ENCODE data around the gene WAS.
"Not testable (repeated sequence)": the region's sequence is repeated elsewhere in the genome, so short reads cannot be mapped to it uniquely, and the experiment has no call there.

WAS gene

DNA sequence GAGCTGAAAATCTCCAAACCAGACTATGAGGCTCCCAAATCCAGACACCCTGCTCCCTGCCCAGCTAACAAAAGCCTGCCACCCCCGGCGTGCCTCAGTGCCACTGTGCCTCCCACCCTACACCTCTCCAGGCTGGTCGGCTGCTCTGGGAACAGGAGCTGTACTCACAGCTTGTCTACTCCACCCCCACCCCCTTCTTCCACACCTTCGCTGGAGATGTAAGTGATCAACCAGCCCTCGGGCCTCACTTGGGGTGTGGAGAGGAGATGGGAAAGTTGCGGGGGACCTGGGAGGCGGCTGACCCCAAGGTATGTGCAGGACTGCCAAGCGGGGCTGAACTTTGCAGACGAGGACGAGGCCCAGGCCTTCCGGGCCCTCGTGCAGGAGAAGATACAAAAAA lies 1.8 kb downstream of the WAS start:
- DNase-seq (ENCODE audit: low read depth) = no peak

- DNase-seq (ENCODE audit: low read depth) = no peak
These were observed 5.0 kb downstream of the WAS start for GRCh38 chrX:48688531-48689150.

GRCh38 chrX:48689208-48689920 lies 5.8 kb downstream of the WAS start:
- DNase-seq (ENCODE audit: low read depth) = no peak

DNA sequence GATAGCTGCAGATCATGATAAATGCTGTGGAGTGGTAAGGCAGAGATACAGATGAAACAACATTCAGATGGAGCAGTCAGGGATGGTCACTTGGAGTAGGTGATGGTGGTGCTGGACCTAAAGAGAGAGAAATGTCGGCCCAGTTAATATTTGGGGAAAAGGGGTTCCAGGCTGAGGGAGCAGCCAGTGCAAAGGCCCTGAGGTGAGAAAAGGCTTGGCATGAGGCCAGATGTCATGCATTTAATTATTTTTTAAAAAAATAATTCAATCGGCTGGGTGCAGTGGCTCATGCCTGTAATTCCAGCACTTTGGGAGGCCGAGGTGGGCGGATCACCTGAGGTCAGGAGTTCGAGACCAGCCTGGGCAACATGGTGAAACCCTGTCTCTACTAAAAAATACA lies 8.1 kb downstream of the WAS start:
- DNase-seq (ENCODE audit: low read depth) = not testable (repeated sequence)

DNA sequence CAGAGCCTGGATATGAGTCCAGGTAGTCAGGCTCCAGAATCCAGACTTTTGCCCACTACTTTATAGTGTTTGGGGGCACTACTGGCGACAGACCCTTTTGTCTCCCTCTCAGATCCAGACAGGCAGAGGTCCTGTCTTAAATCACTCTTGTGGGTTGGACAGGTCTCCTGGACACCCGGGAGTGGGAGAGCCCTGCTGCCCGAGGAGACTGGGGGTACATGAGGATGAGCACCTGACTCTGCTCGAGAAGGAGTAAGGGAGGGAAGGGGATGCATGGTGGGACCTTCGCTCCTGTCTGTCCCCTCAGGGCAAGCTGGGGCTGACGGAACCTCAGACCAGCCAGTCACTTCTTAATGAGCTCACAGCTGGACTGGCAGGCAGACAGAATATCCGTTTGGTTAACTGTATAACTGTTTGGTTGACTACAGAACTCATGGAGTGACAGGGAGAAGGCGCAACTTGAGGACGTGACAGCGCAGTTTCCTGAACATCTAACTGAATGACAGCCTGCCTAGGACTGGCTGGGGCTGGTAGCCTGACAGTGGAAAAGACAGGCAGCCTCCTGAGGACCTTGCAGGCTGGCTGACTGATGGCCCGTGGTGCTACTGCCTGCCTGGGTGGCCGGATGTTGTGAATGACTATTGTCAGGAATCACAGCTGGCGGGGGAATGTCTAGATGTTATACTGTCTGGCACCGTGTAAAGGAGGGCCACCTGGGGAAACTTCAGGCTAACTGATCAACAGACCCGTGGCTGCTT lies 11.4 kb downstream of the WAS start:
- DNase-seq (ENCODE audit: low read depth) = no peak

- no peak for DNase-seq (ENCODE audit: low read depth)
These were observed 11.9 kb downstream of the WAS start for GRCh38 chrX:48695534-48695896.

DNA sequence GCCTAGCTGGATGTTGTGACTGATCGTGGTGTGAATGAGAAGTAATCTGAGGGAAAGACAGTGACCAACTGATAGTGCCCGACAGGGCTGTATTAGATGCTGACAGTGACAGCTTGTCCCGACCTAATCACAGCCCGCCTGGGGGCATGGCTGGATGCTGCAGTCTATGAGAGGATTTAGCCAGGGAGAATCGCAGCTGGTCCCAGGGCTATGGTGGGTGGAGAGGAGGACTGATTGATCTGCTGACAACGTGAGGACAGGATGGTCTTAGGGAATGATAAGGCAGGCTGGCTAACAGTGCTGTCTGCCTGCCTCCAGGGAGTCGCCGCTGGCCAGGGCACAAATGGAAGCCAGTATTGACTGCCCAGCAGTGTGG lies 12.3 kb downstream of the WAS start:
- no peak for DNase-seq (ENCODE audit: low read depth)

DNA sequence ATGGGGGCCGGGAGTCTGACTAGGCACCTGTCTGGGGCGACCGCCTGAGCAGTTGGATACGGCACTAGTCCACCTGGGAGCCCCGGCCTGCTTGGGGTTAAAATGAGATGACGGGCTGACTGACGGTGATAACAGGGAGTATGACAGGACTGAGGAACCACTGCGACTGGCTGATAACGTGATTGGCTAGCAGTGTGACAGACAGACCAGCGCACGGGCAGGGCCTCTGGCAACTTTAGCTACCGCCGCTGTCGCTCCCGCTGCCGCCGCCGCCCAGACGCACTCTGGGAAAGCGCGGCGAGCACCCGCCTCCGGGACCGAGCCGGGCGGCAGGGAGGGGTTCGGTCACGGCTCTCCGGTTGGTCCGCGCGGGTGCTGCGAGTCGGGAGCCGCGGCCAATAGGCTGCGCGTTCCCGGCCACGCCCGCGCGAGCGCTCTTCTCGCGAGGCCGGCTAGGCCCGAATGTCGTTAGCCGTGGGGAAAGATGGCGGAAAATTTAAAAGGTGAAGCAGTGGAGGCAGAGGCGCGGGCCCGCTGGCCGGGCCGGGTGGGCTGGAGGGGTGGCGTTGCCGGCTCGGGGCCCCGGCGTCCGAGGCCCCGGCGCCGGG lies 12.8 kb downstream of the WAS start, which contains the start of gene SUV39H1:
Gene SUV39H1, plus strand, starts transcription at position 434 of the 608 bp plus-strand sequence. Its CDS starts 51 bp downstream, at position 485.
- DNase-seq (ENCODE audit: low read depth) = peak; percentile 88

DNA sequence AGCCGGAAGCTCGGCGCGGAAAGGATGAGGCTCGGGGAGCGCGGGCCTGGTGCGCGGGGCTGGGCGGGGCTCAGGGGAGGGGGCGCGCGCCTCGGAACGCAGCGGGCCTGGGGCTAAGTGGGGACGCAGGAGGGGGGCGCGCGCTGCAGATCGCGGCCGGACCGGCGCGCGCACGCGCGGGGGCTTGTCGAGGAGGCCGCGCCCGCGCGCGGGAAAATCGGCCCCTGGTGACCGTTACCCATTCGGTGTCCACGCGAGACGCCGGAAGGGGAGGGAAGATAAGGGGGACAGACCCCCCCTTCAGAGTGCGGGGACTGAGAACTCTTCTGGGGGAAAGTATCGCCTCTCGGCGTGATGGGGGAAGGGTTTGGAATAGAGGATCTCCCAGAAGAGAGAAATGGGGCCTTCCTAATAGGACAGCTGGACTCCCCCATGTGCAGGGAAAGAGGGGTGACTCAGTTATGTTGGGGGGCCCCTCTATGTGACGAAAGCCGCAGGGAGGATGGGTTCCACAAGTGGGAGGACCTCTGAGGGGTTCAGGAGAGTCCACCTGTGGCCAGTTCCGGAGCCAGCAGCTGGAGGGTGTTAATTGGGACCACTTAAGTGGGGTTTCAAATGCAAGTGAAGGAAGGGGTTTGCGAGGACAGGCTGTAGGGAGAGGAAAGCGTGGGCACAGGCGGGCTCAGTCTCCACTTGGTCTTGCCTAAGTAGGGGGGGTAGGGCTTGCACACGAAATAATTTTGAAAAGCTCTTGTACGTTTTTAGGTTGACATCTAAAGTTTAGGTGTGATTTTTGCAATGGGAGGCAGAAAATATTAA lies 13.5 kb downstream of the WAS start:
- peak; percentile 6 for DNase-seq (ENCODE audit: low read depth)

DNA sequence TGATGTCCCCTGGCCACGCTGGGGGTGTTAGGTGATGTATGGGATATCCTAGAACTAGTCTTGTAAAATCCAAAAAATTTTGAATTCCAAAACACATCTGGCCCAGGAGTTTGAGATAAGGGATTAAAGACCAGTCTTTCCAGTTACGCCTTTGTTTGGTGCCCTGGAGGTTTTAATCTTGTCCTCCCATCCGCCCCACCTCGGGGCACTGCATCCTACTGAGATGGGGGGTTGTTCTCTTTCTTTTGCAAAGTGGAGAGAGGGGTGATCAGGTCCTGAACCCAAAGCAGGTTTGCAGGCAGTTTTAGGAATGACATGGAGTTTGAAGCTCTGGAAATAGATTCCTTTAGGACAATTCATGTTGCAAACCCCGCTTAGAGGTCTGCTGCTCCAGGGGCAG lies 14.7 kb downstream of the WAS start:
- DNase-seq (ENCODE audit: low read depth) = no peak

DNA sequence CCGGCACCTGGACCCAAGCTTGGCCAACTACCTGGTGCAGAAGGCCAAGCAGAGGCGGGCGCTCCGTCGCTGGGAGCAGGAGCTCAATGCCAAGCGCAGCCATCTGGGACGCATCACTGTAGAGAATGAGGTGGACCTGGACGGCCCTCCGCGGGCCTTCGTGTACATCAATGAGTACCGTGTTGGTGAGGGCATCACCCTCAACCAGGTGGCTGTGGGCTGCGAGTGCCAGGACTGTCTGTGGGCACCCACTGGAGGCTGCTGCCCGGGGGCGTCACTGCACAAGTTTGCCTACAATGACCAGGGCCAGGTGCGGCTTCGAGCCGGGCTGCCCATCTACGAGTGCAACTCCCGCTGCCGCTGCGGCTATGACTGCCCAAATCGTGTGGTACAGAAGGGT lies 16.6 kb downstream of the WAS start:
- no peak for DNase-seq (ENCODE audit: low read depth)

DNA sequence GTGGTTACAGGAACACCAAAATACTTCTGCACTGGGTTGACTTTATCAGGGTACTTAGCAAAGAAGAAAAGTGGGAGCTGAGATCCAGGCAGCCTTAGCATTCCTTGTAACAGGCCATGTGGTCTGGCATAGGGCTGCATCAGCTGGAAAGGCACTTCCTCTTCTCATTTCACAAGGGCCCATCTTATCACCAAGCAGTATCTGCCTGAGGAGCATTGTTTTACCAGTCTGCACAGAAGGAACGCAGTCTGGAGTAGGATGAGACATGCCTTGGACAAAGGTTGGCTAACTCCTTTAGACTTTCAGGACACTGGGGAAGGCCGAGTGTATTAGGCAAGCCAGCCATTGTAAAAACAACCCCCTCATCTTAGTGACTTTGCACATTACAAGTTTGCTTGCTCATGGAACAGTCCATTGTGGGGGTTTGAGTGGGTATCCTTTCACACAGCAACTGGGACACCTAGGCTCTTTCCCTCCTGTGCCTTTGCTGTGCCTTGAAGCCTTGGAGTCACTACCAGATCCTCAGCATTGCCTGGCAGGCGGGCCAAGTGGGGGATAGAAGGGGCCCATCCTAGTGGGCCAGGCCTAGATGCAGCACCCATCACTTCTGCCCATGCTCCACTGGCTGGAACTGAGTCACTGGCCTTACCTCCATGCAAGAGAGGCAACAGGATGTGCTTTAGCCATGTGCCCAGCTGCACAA lies 17.5 kb downstream of the WAS start:
- no peak for DNase-seq (ENCODE audit: low read depth)

DNA sequence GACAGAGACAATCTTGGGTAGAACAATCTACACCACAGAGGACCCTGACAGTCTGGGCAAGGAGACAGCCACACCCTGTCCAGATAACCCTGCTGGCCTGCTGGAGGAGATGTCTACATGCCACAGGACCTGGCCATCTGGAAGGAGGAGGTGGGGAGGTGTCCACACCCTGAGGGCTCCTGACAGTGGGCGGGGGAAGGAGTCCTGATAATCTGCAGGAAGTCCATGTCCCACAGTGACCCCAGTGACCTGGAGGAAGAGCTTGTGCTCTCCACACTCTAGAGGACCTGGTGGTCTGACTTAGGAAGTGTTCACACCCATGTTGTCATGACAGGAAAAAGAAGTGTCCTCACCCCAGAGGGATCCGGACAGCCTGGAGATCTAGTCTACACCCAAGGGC lies 18.4 kb downstream of the WAS start:
- DNase-seq (ENCODE audit: low read depth) = no peak

GRCh38 chrX:48702716-48703115 lies 19.1 kb downstream of the WAS start:
- no peak for DNase-seq (ENCODE audit: low read depth)

GRCh38 chrX:48703228-48703627 lies 19.6 kb downstream of the WAS start:
- DNase-seq (ENCODE audit: low read depth) = no peak

DNA sequence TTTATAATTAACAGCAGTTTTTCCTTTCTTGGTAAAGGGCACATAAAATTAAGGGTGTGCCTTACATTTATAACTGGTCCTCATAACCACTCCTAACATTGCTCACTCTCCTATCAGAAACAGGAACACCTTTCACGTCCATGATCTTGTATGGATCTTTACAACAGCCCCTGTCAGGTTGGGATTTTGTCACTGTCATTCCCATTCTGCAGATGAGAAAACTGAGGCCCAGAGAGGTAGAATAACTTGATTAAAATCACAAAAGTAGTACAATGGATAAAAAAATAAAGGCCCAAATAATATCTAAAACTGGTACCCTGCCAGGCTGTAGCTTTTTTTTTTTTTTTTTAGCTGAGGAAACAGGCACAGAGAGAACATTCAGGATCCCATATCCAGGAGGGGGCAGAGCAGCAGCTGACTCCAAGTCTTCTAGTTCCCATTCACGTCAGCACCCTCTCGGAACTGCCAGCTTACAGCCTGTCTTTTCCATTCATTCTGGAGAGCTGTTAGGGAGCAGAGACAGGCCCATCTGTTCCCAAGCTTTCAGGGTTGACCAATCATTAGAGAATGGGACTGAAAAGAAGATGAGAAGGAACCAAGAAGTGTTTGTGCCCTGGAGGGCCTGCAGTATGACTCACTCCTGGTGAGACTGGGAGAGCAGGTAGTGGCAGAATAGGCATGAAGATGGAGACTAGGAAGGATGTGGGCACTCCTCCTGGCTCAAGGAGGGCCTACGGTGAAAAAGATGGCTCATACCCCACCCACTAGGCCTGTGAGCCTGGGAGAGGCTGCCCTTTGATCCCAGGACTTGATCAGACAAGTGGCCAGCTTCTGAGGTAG lies 20.3 kb downstream of the WAS start:
- peak; percentile 27 for DNase-seq (ENCODE audit: low read depth)

DNA sequence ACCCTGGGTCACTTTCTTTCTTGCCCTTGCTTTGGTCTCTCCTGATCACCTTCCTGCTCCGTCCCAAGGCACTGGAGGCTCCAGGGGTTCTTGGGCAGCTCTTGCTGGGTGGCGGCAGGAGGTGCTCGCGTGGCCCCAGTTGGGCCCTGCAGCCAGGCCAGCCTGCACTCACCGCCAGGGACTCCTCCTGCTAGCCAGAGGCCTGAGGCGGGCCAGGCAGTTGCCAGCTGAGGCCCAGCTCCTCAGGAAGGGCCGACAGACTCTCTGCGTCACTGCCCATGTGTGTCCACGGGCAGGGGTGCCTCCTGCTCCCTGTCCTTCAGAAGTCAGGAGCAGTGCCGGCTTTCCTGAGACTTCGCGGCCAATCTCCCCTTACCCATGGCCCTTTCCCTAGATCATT lies 22.3 kb downstream of the WAS start:
- DNase-seq (ENCODE audit: low read depth) = no peak

- DNase-seq (ENCODE audit: low read depth) = no peak
These were observed 26.0 kb downstream of the WAS start for GRCh38 chrX:48709522-48710112.

- DNase-seq (ENCODE audit: low read depth) = no peak
These were observed 27.7 kb downstream of the WAS start for GRCh38 chrX:48711162-48711928.
